H1 (cell line): ENCODE results near the gene SEC16A. TPM values are rescaled to one million over a fixed set of nuclear protein-coding genes. Genes with fewer than 3 reads are reported as not detected.
A peak's percentile ranks its signal among the peaks of the same experiment; 100 is the strongest.

ENCODE experiments used
- CTCF ChIA-PET: fragments of 300-600 bp; sonication (Branson Sonifier 250); formaldehyde crosslinking; loops from one replicate; lab custom pipeline; 2021; ENCODE audit not compliant: partially characterized antibody; lab: Charles Lee
- POLR2A ChIA-PET: fragments of 300-600 bp; sonication (Branson Sonifier 250); formaldehyde crosslinking; loops from one replicate; lab custom pipeline; 2021; ENCODE audit warnings: inconsistent platforms; ENCODE audit not compliant: partially characterized antibody; lab: Charles Lee
- DNase-seq, 2 experiments: peaks; one replicate each; pipeline versions ENCODE4 v3.0.0 to v3.0.0-alpha.2; 2010 to 2022; ENCODE audit warnings: low spot score in 2 of 2, low read depth in 1 of 2, mixed read lengths in 1 of 2
- FAIRE-seq: peaks from 2 replicates; lab custom pipeline; 2011; peaks lifted over from hg19 to GRCh38; lab: Jason Lieb, UNC
- H2AFZ ChIP-seq: 2 replicates; pipeline ENCODE4 v1.8.1; 2012; ENCODE audit warnings: low read length, inconsistent platforms
- H2AK5ac ChIP-seq: 2 replicates; pipeline ENCODE4 v1.6.1; 2013; ENCODE audit warnings: low read depth, low read length
- H2BK120ac ChIP-seq: replicated peaks from 2 replicates; pipeline ENCODE3; 2013; ENCODE audit warnings: low read depth, low read length, inconsistent platforms
- H2BK12ac ChIP-seq: 2 replicates; pipeline ENCODE4 v1.6.1; 2013; ENCODE audit warnings: low read depth, low read length
- H2BK15ac ChIP-seq: 2 replicates; pipeline ENCODE4 v1.6.1; 2013; ENCODE audit warnings: low read length
- H2BK20ac ChIP-seq: 2 replicates; pipeline ENCODE4 v1.6.1; 2013; ENCODE audit warnings: low read length
- H2BK5ac ChIP-seq: 2 replicates; pipeline ENCODE4 v1.6.1; 2013; ENCODE audit warnings: low read depth, low read length
- H3K14ac ChIP-seq: 2 replicates; pipeline ENCODE4 v1.6.1; 2013; ENCODE audit warnings: inconsistent platforms; ENCODE audit not compliant: insufficient read length
- H3K18ac ChIP-seq: 2 replicates; pipeline ENCODE4 v1.6.1; 2013; ENCODE audit warnings: low read length; ENCODE audit errors: extremely low read depth
- H3K23ac ChIP-seq: 2 replicates; pipeline ENCODE4 v1.6.1; 2013; ENCODE audit warnings: inconsistent platforms; ENCODE audit not compliant: insufficient read length
- H3K23me2 ChIP-seq: 2 replicates; pipeline ENCODE4 v1.6.1; 2013; ENCODE audit warnings: low read depth, low read length
- H3K27ac ChIP-seq: 2 replicates; pipeline ENCODE4 v1.6.1; 2011; ENCODE audit warnings: low read depth, low read length, inconsistent platforms
- H3K27me3 ChIP-seq, 4 experiments: replicated peaks in 1 of 4; 1 replicate in 1 of 4; 2 replicates in 3 of 4; pipeline versions ENCODE4 v1.6.1 to v1.8.1; 2011 to 2013; ENCODE audit warnings: low read length in 3 of 4, mild to moderate bottlenecking in 3 of 4, inconsistent platforms in 2 of 4, mixed read lengths in 2 of 4, moderate library complexity in 1 of 4; ENCODE audit not compliant: control insufficient read depth in 3 of 4, insufficient read depth in 3 of 4; ENCODE audit errors: extremely low read depth in 1 of 4
- H3K36me3 ChIP-seq, 4 experiments: 2 replicates each; pipeline versions ENCODE4 v1.6.1 to v1.8.1; 2011 to 2013; ENCODE audit warnings: mild to moderate bottlenecking in 4 of 4, low read length in 3 of 4, moderate library complexity in 2 of 4, control low read depth in 1 of 4, inconsistent platforms in 1 of 4; ENCODE audit not compliant: insufficient read depth in 4 of 4, control insufficient read depth in 2 of 4
- H3K4ac ChIP-seq: replicated peaks from 2 replicates; pipeline ENCODE3; 2013; ENCODE audit warnings: low read length, low read depth, mixed read lengths, inconsistent platforms; ENCODE audit not compliant: insufficient read length
- H3K4me1 ChIP-seq, 4 experiments: replicated peaks in 1 of 4; 1 replicate in 1 of 4; 2 replicates in 3 of 4; pipeline versions ENCODE4 v1.6.1 to v1.8.1; 2011 to 2013; ENCODE audit warnings: low read length in 3 of 4, inconsistent platforms in 2 of 4, mixed read lengths in 1 of 4; ENCODE audit not compliant: insufficient read depth in 4 of 4, control insufficient read depth in 3 of 4
- H3K4me2 ChIP-seq, 2 experiments: 2 replicates each; pipeline versions ENCODE4 v1.6.1 to v1.8.1; 2011 to 2013; ENCODE audit warnings: low read depth in 2 of 2, low read length in 2 of 2, control low read depth in 1 of 2, inconsistent platforms in 1 of 2, mild to moderate bottlenecking in 1 of 2; ENCODE audit not compliant: insufficient read depth in 1 of 2
- H3K4me3 ChIP-seq, 4 experiments: fragments of 200-600, 300-600 bp in 1 of 4; sonication (generic), shearing (Covaris generic), sonication (Bioruptor Twin) in 1 of 4; 2 replicates each; pipeline versions ENCODE4 v1.5.1 to v1.8.1; 2011 to 2016; ENCODE audit warnings: low read length in 4 of 4, low read depth in 3 of 4, control low read depth in 2 of 4, inconsistent platforms in 2 of 4, mild to moderate bottlenecking in 2 of 4, mixed read lengths in 1 of 4, moderate library complexity in 1 of 4; ENCODE audit not compliant: insufficient read depth in 2 of 4; ENCODE audit errors: extremely low read depth in 1 of 4
- H3K56ac ChIP-seq: replicated peaks from 2 replicates; pipeline ENCODE3; 2013; ENCODE audit warnings: low read depth, mild to moderate bottlenecking, mixed read lengths, low read length, inconsistent platforms; ENCODE audit not compliant: insufficient read length
- H3K79me1 ChIP-seq: 2 replicates; pipeline ENCODE4 v1.6.1; 2013; ENCODE audit warnings: low read depth, low read length, control low read depth
- H3K79me2 ChIP-seq, 2 experiments: 2 replicates each; pipeline versions ENCODE4 v1.6.1 to v1.8.1; 2012 to 2013; ENCODE audit warnings: low read length in 2 of 2, mild to moderate bottlenecking in 2 of 2, inconsistent platforms in 1 of 2; ENCODE audit not compliant: insufficient read depth in 2 of 2, control insufficient read depth in 1 of 2
- H3K9ac ChIP-seq, 4 experiments: replicated peaks in 1 of 4; 1 replicate in 1 of 4; 2 replicates in 3 of 4; pipeline versions ENCODE4 v1.6.1 to v1.8.1; 2011 to 2013; ENCODE audit warnings: low read depth in 3 of 4, low read length in 3 of 4, control low read depth in 2 of 4, mild to moderate bottlenecking in 2 of 4, moderate library complexity in 2 of 4, inconsistent platforms in 1 of 4; ENCODE audit errors: extremely low read depth in 1 of 4
- H3K9me3 ChIP-seq, 2 experiments: 2 replicates each; pipeline versions ENCODE4 v1.6.1 to v1.8.1; 2012 to 2013; ENCODE audit warnings: mild to moderate bottlenecking in 2 of 2, moderate library complexity in 2 of 2, control low read depth in 1 of 2, inconsistent platforms in 1 of 2, low read depth in 1 of 2, low read length in 1 of 2, mixed read lengths in 1 of 2; ENCODE audit not compliant: insufficient read depth in 2 of 2
- H4K20me1 ChIP-seq, 2 experiments: replicated peaks in 1 of 2; 2 replicates each; pipeline versions ENCODE3 to v1.8.1; 2011 to 2013; ENCODE audit warnings: inconsistent platforms in 2 of 2, low read length in 2 of 2, mild to moderate bottlenecking in 1 of 2; ENCODE audit not compliant: insufficient read depth in 2 of 2, control insufficient read depth in 1 of 2
- H4K5ac ChIP-seq: 2 replicates; pipeline ENCODE4 v1.6.1; 2013; ENCODE audit warnings: low read length, low read depth, mixed read lengths, inconsistent platforms; ENCODE audit not compliant: insufficient read length
- H4K8ac ChIP-seq: 2 replicates; pipeline ENCODE4 v1.8.0; 2013; ENCODE audit warnings: mild to moderate bottlenecking, moderate library complexity, low read length, inconsistent platforms; ENCODE audit not compliant: insufficient read depth; ENCODE audit errors: extremely low read depth
- H4K91ac ChIP-seq: replicated peaks from 2 replicates; pipeline ENCODE3; 2013; ENCODE audit warnings: low read length, mixed read lengths, inconsistent platforms; ENCODE audit not compliant: insufficient read length
- GABPA ChIP-seq: IDR thresholded peaks from 2 replicates; pipeline ENCODE4 v1.6.1; 2011; ENCODE audit warnings: mild to moderate bottlenecking, low read length, moderate library complexity, borderline replicate concordance; ENCODE audit not compliant: insufficient read depth
- KDM4A ChIP-seq: IDR thresholded peaks from one replicate; pipeline ENCODE4 v1.7.1; 2012; ENCODE audit warnings: low read depth, mild to moderate bottlenecking, moderate library complexity, low read length, inconsistent platforms; ENCODE audit not compliant: severe bottlenecking
- WGBS, 2 experiments: shearing (Covaris generic) in 1 of 2; methylation state at CpG; one replicate each; pipeline versions ENCODE4 v1.1.6 to v1.1.7; 2013 to 2015; ENCODE audit warnings: low lambda C conversion rate in 2 of 2, mixed read lengths in 2 of 2, inconsistent platforms in 1 of 2, low coverage in 1 of 2, missing lambda C conversion rate in 1 of 2; ENCODE audit not compliant: insufficient replicate concordance in 2 of 2, insufficient coverage in 1 of 2, insufficient read length in 1 of 2; ENCODE audit errors: extremely low coverage in 1 of 2, missing lambda C conversion rate in 1 of 2; 5-methylcytosine and 5-hydroxymethylcytosine counted together
- polyA plus RNA-seq, 7 experiments: library from polyadenylated mRNA; depleted of rRNA in 3 of 7; stranded (reverse) in 5 of 7; unstranded in 2 of 7; fragments of >200 nt in 5 of 7; fragments of 200-250 nt in 2 of 7; gene quantifications; 1 replicate in 5 of 7; 2 replicates in 1 of 7; 4 replicates in 1 of 7; pipeline versions ENCODE4 v1.2.1 to v1.2.3, GENCODE V29; 2011 to 2013; ENCODE audit warnings: missing spikeins in 2 of 7, mixed read lengths in 2 of 7
- total RNA-seq: library from RNA; stranded (reverse); fragmentation: NEBNext Ultra II Directional; extraction: Animal tissue kit (Norgen Biotek cat#: 25700); gene quantifications from 2 replicates; pipeline ENCODE4 v1.2.1, GENCODE V29; 2021
- TF ChIP-seq, protein P1 (sequence below), 3 experiments: IDR thresholded peaks; 1 replicate in 2 of 3; 2 replicates in 1 of 3; pipeline versions ENCODE4 v1.5.1 to v1.6.1; 2011; ENCODE audit warnings: low read length in 3 of 3, mild to moderate bottlenecking in 3 of 3, inconsistent platforms in 2 of 3, low read depth in 1 of 3, moderate library complexity in 1 of 3; ENCODE audit not compliant: insufficient read depth in 1 of 3; ENCODE audit errors: control extremely low read depth in 1 of 3

SEC16A gene
- total and polyA plus RNA-seq, 2 of the 8 experiments (the other 6 are each of a cell fraction or from before 2014, with no cell fraction given): 21.6 to 49.0 TPM

DNA sequence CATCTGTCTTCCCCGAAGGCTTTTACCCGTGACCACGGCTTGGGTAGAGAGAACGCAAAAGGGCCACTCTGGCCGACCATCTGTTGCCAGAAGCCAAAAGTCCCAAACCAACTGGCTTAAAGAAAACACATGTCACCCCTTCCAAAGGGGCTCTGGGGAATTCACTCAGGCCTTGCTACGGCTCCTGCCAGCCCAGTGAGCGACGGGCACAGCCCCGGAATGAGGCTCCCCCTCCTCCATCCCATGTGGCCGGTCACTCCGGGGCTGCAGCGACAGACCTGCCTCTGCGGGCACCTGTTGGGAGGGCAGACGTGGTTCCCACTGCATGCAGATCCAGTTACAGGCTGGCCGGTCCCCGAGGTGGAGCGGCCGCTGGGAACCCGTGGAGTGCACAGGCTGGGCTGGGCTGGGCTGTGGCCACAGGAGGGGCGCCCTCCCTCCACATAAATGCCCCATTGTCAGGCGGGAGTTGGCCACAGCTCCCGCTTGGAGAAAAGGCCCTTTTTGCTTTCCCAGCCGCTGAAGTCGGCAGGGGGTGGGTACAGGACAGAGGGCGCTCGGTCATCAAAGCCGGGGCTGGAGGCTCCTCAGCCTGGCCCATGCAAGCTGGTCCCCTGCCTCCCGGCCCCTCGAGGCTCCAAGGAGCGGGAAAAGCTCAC, 43.1 kb upstream of the SEC16A start:
- POLR2A ChIA-PET: interaction anchor here (1.0 to 1.2 kb wide), 2 partner anchors 16 to 62 kb away, joined by 3 to 4 read pairs; no protein-coding TSS in a partner anchor
- Histone ChIP-seq H4K8ac (no peak overlapping the region; the same call in none of the 2 replicates), H3K9ac (no peak overlapping the region), H3K9me3 (peaks cover 0 to 6% of the 10 kb centered on the region in 2 experiments; a peak in 2 of 4 replicates), H2AK5ac (no peak overlapping the region), H2BK5ac (no peak overlapping the region), H2BK12ac (no peak overlapping the region), H3K23me2 (no peaks in the 10 kb centered on the region), H3K18ac (no peak overlapping the region), H3K79me2 (peaks cover 0 to 56% of the 10 kb centered on the region in 2 experiments; a peak in 3 of 4 replicates), H3K27me3 (no peaks in the 10 kb centered on the region), H4K91ac (no peak overlapping the region), H2BK120ac (no peak overlapping the region), H3K56ac (no peak overlapping the region), H3K23ac (no peak overlapping the region), H4K20me1 (peaks cover 2 to 25% of the 10 kb centered on the region in 2 experiments), H3K27ac (no peak overlapping the region), H3K4me3 (no peak overlapping the region), H3K79me1 (peaks cover 15% of the 10 kb centered on the region), H3K4me2 (no peak overlapping the region), H3K4me1 (peaks cover 0 to 22% (median 12%) of the 10 kb centered on the region in 4 experiments; a peak in 5 of 7 replicates), H2BK20ac (no peak overlapping the region), H2BK15ac (no peak overlapping the region), H3K14ac (no peak overlapping the region), H3K4ac (no peak overlapping the region), H2AFZ (no peak overlapping the region), H4K5ac (no peak overlapping the region), H3K36me3 (peaks cover 0 to 15% (median 1%) of the 10 kb centered on the region in 4 experiments; a peak in 2 of 8 replicates)
- 82% methylated on average over 23 of the region's 30 CpGs; no CpG with 5 or more reads in 1 of the 2 experiments for WGBS, 2 experiments
- FAIRE-seq (no peak), DNase-seq (no peak)
- CTCF ChIA-PET: interaction anchor here (0.7 to 6.9 kb wide), 9 partner anchors 14 to 109 kb away, joined by 3 to 53 read pairs (median 5); no protein-coding TSS in a partner anchor
- TF ChIP-seq GABPA (peak; percentile 18; the same call in 1 of the 2 replicates), KDM4A (no peak)
- TF ChIP-seq, protein P1, sequence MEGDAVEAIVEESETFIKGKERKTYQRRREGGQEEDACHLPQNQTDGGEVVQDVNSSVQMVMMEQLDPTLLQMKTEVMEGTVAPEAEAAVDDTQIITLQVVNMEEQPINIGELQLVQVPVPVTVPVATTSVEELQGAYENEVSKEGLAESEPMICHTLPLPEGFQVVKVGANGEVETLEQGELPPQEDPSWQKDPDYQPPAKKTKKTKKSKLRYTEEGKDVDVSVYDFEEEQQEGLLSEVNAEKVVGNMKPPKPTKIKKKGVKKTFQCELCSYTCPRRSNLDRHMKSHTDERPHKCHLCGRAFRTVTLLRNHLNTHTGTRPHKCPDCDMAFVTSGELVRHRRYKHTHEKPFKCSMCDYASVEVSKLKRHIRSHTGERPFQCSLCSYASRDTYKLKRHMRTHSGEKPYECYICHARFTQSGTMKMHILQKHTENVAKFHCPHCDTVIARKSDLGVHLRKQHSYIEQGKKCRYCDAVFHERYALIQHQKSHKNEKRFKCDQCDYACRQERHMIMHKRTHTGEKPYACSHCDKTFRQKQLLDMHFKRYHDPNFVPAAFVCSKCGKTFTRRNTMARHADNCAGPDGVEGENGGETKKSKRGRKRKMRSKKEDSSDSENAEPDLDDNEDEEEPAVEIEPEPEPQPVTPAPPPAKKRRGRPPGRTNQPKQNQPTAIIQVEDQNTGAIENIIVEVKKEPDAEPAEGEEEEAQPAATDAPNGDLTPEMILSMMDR (IDR thresholded peaks at IDR 0.05; ENCODE audit: control extremely low read depth in 1 of 3, insufficient read depth in 1 of 3, low read depth in 1 of 3, low read length in 3 of 3): no peak
